A549 (cell line): ENCODE data around the gene B3GNT5. TPM values are rescaled to one million over a fixed set of nuclear protein-coding genes. Genes with fewer than 3 reads are reported as not detected.
A peak's percentile ranks its signal among the peaks of the same experiment; 100 is the strongest.
"Not testable (repeated sequence)": the region's sequence is repeated elsewhere in the genome, so short reads cannot be mapped to it uniquely, and the experiment has no call there.

Experiments used
- ATAC-seq, 2 experiments: fragments of 200-7000 bp in 1 of 2; fragments of >200 bp in 1 of 2; cut with Nextera tagmentation in 1 of 2; cut with Tn5 transposase in 1 of 2; 3 replicates each; pipeline versions ENCODE4 v1.8.0 to v1.9.1; 2018 to 2020; ENCODE audit warnings: mild to moderate bottlenecking in 1 of 2, moderate library complexity in 1 of 2
- CTCF ChIA-PET: fragments of 300-600 bp; sonication (Branson Sonifier 250); formaldehyde crosslinking; extraction: SDS; loops from one replicate; lab custom pipeline; 2021; ENCODE audit warnings: antibody characterized with exemption, inconsistent platforms; lab: Yijun Ruan, JAX
- POLR2A ChIA-PET: fragments of 350-600 bp; formaldehyde crosslinking; extraction: SDS; loops from one replicate; lab custom pipeline; 2021; ENCODE audit warnings: antibody characterized with exemption, inconsistent platforms; lab: Yijun Ruan, JAX
- DNase-seq, 2 experiments: peaks; one replicate each; pipeline versions ENCODE4 v3.0.0 to v3.0.0-alpha.2; 2011 to 2016; ENCODE audit warnings: low read depth in 1 of 2, low spot score in 1 of 2
- FAIRE-seq: peaks from 2 replicates; lab custom pipeline; 2011; peaks lifted over from hg19 to GRCh38; lab: Jason Lieb, UNC
- H3K27ac ChIP-seq, 2 experiments: fragments of >200 bp; sonication (Bioruptor Twin); formaldehyde crosslinking; 3 replicates each; pipeline ENCODE4 v1.5.1; 2016 to 2017
- H3K4me1 ChIP-seq: fragments of >200 bp; sonication (Bioruptor Twin); formaldehyde crosslinking; 3 replicates; pipeline ENCODE4 v1.6.1; 2016
- H3K4me2 ChIP-seq: fragments of >200 bp; sonication (Bioruptor Twin); formaldehyde crosslinking; 3 replicates; pipeline ENCODE4 v1.6.1; 2016
- H3K4me3 ChIP-seq: fragments of >200 bp; sonication (Bioruptor Twin); formaldehyde crosslinking; 3 replicates; pipeline ENCODE4 v1.5.1; 2016
- H3K9me3 ChIP-seq: fragments of >200 bp; sonication (Bioruptor Twin); formaldehyde crosslinking; 3 replicates; pipeline ENCODE4 v1.6.1; 2016
- BCL3 ChIP-seq: fragments of >200 bp; sonication (Bioruptor Twin); formaldehyde crosslinking; IDR thresholded peaks from 3 replicates; pipeline ENCODE4 v1.6.1; 2016
- CBX8 ChIP-seq: fragments of 200-600 bp; sonication (generic); IDR thresholded peaks from 2 replicates; pipeline ENCODE4 v1.6.1; 2016
- CEBPB ChIP-seq, 2 experiments: fragments of >200 bp in 1 of 2; sonication (Bioruptor Twin) in 1 of 2; formaldehyde crosslinking in 1 of 2; IDR thresholded peaks; 2 replicates each; pipeline ENCODE4 v1.6.1; 2012 to 2016
- CHD2 ChIP-seq: fragments of 150-350 bp; IDR thresholded peaks from 2 replicates; pipeline ENCODE4 v1.6.1; 2014; ENCODE audit warnings: low read length; ENCODE audit not compliant: partially characterized antibody
- EHMT2 ChIP-seq: fragments of 200-600 bp; sonication (generic); IDR thresholded peaks from 2 replicates; pipeline ENCODE4 v1.6.1; 2016; ENCODE audit warnings: antibody characterized with exemption, low read depth, mild to moderate bottlenecking, moderate library complexity
- FOSB ChIP-seq: fragments of 250-450 bp; sonication (Bioruptor Pico); IDR thresholded peaks from 2 replicates; pipeline ENCODE4 v1.5.0; 2020; ENCODE audit warnings: mild to moderate bottlenecking, moderate library complexity
- FOSL2 ChIP-seq, 2 experiments: fragments of 450-650 bp in 1 of 2; fragments of >200 bp in 1 of 2; sonication (Bioruptor Twin) in 1 of 2; formaldehyde crosslinking; IDR thresholded peaks; 2 replicates each; pipeline versions ENCODE4 v1.5.0 to v1.6.1; 2016 to 2020; ENCODE audit warnings: mild to moderate bottlenecking in 1 of 2, moderate library complexity in 1 of 2
- GATA3 ChIP-seq: IDR thresholded peaks from 2 replicates; pipeline ENCODE4 v1.6.1; 2012; ENCODE audit warnings: borderline replicate concordance
- HDAC2 ChIP-seq: fragments of 200-600 bp; sonication (generic); IDR thresholded peaks from 2 replicates; pipeline ENCODE4 v1.6.1; 2016
- HMGXB4 ChIP-seq: fragments of 250-450 bp; sonication (Bioruptor Pico); IDR thresholded peaks from 2 replicates; pipeline ENCODE4 v1.5.0; 2021; ENCODE audit warnings: mild to moderate bottlenecking, moderate library complexity, borderline replicate concordance
- HOXA7 ChIP-seq: fragments of 250-450 bp; sonication (Bioruptor Pico); IDR thresholded peaks from 2 replicates; pipeline ENCODE4 v1.5.0; 2020; ENCODE audit warnings: mild to moderate bottlenecking, moderate library complexity
- JUN ChIP-seq, 2 experiments: fragments of >200 bp; sonication (Bioruptor Twin); formaldehyde crosslinking; IDR thresholded peaks; 2 replicates in 1 of 2; 3 replicates in 1 of 2; pipeline ENCODE4 v1.6.1; 2016 to 2017
- JUNB ChIP-seq: fragments of >200 bp; sonication (Bioruptor Twin); formaldehyde crosslinking; IDR thresholded peaks from 2 replicates; pipeline ENCODE4 v1.6.1; 2016
- KDM5A ChIP-seq: fragments of 200-600 bp; sonication (generic); IDR thresholded peaks from 2 replicates; pipeline ENCODE4 v1.6.1; 2016; ENCODE audit warnings: antibody characterized with exemption, mild to moderate bottlenecking
- MAFK ChIP-seq: fragments of 450-650 bp; IDR thresholded peaks from 2 replicates; pipeline ENCODE4 v1.6.1; 2014; ENCODE audit not compliant: partially characterized antibody
- NFE2L2 ChIP-seq: fragments of 150-350 bp; conservative IDR thresholded peaks from 2 replicates; pipeline ENCODE4 v1.6.1; 2014; ENCODE audit warnings: low read length
- NPAS2 ChIP-seq: fragments of 250-450 bp; sonication (Bioruptor Pico); IDR thresholded peaks from 2 replicates; pipeline ENCODE4 v1.8.0; 2022; ENCODE audit warnings: mild to moderate bottlenecking, moderate library complexity, borderline replicate concordance
- RFX5 ChIP-seq: fragments of 450-650 bp; IDR thresholded peaks from 2 replicates; pipeline ENCODE4 v1.7.1; 2014; ENCODE audit warnings: antibody characterized with exemption, mild to moderate bottlenecking, moderate library complexity
- RNF2 ChIP-seq: fragments of 200-600 bp; sonication (generic); IDR thresholded peaks from 2 replicates; pipeline ENCODE4 v1.6.1; 2016; ENCODE audit warnings: low read depth, mild to moderate bottlenecking, antibody characterized with exemption, moderate library complexity, borderline replicate concordance
- ZFP36 ChIP-seq: fragments of 450-650 bp; IDR thresholded peaks from 2 replicates; pipeline ENCODE4 v1.6.1; 2014; ENCODE audit warnings: borderline replicate concordance; ENCODE audit not compliant: partially characterized antibody
- ZNF302 ChIP-seq: fragments of 250-450 bp; sonication (Bioruptor Pico); IDR thresholded peaks from 2 replicates; pipeline ENCODE4 v1.9.0; 2021; ENCODE audit warnings: inconsistent platforms, mild to moderate bottlenecking, moderate library complexity
- WGBS: methylation state at CpG from one replicate; pipeline ENCODE4 v1.1.6; 2017; ENCODE audit errors: missing lambda C conversion rate; 5-methylcytosine and 5-hydroxymethylcytosine counted together
- polyA plus RNA-seq, 4 experiments: library from polyadenylated mRNA; depleted of rRNA in 3 of 4; stranded (reverse); fragments of >200 nt; fragmentation: RNase III in 1 of 4; extraction: RNeasy Plus Mini Kit Qiagen cat#74134 plus additional on column Dnase treatment in 1 of 4; gene quantifications; 2 replicates in 3 of 4; 3 replicates in 1 of 4; pipeline ENCODE4 v1.2.3, GENCODE V29; 2011 to 2017

The B3GNT5 gene
- polyA plus RNA-seq, 2 of the 4 experiments (the other 2 are of a cell fraction), result 4.7 to 11.7 TPM

- DNase-seq, result no peak
- ChIA-PET CTCF (interaction anchor here (1.0 to 1.2 kb wide), 2 partner anchors 22 to 43 kb away, joined by 3 read pairs; no protein-coding TSS in a partner anchor), POLR2A (no interaction called here)
- Histone ChIP-seq H3K27ac (no peak overlapping the region), H3K4me3 (no peak overlapping the region), H3K4me2 (no peak overlapping the region), H3K9me3 (no peaks in the 10 kb centered on the region), H3K4me1 (no peaks in the 10 kb centered on the region)
- FAIRE-seq, result no peak
- ATAC-seq, result no peak
- TF ChIP-seq CEBPB (IDR thresholded peaks at IDR 0.05) (no peak), GATA3 (no peak), JUN (IDR thresholded peaks at IDR 0.05) (no peak), CBX8 (no peak), EHMT2 (no peak), HOXA7 (CRISPR knock-in tag) (no peak), HMGXB4 (CRISPR knock-in tag) (no peak), CHD2 (no peak), NPAS2 (no peak), RFX5 (no peak), HDAC2 (no peak), NFE2L2 (no peak), KDM5A (no peak), ZFP36 (no peak), JUNB (no peak), ZNF302 (no peak), MAFK (no peak), FOSB (CRISPR knock-in tag) (no peak), BCL3 (no peak)
- WGBS, result 77% methylated on average over 4 of the region's 4 CpGs
These were observed 25.5 kb upstream of the B3GNT5 start for GRCh38 chr3:183227586-183227985.

- ATAC-seq, result no peak
- FAIRE-seq, result no peak
- no peak overlapping the region for H3K4me2 ChIP-seq
- ChIA-PET POLR2A (no interaction called here), CTCF (no interaction called here)
- TF ChIP-seq FOSL2 (IDR thresholded peaks at IDR 0.05), result no peak
- no peak for TF ChIP-seq FOSL2 (CRISPR knock-in tag; IDR thresholded peaks at IDR 0.05)
- peak; percentile 83 for TF ChIP-seq MAFK
- no peak for TF ChIP-seq RNF2
- 13% methylated on average over 1 of the region's 1 CpG for WGBS
- no peaks in the 10 kb centered on the region for H3K9me3 ChIP-seq
- H3K4me3 ChIP-seq, result no peak overlapping the region
- no peaks in the 10 kb centered on the region for H3K4me1 ChIP-seq
- DNase-seq, result no peak
- no peak overlapping the region for H3K27ac ChIP-seq
These were observed 23.9 kb upstream of the B3GNT5 start for GRCh38 chr3:183229178-183229577.

GRCh38 chr3:183230251-183230650 lies 22.8 kb upstream of the B3GNT5 start:
- FAIRE-seq, H3K4me3 ChIP-seq, H3K4me1 ChIP-seq, POLR2A ChIA-PET, H3K9me3 ChIP-seq, H3K27ac ChIP-seq, H3K4me2 ChIP-seq, DNase-seq, CTCF ChIA-PET, ATAC-seq: not testable (repeated sequence)
- WGBS, result 83% methylated on average over 8 of the region's 8 CpGs
- peak; percentile 48 for TF ChIP-seq MAFK
